ENCODE data around the gene C4BPB.

The C4BPB gene

GRCh38 chr1:207084701-207085180 is 3.9 kb upstream of the C4BPB start:
- Mint-ChIP-seq H3K36me3 (ENCODE audit: low read depth) (no peaks in the 10 kb centered on the region), H3K4me1 (ENCODE audit: low read depth) (peaks cover 32% of the 10 kb centered on the region), H3K9me3 (no peaks in the 10 kb centered on the region), H3K27me3 (ENCODE audit: low read depth) (peaks cover 18% of the 10 kb centered on the region), H3K27ac (peak overlapping the region; percentile 14), H3K4me3 (no peak overlapping the region)

DNA sequence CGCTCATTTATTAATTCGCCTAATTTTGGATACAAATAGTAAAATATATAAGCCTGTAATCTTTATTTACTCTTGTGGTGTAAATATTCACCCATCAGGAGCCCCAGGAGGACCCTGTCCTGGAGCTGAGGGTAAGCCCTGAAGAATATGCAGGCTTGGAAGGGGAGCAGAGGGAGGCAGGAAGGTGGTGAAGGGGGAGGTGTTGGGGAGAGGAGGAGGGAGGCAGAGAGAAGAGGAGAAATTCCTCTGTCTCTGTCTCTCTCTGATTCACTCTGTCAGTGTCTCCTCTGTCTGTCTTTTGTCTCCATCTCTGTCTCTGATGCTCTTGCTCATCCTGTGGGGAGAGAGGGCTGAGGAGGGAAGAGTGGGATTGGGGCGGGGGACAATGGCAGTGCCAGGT is 2.8 kb upstream of the C4BPB start:
- Mint-ChIP-seq H3K9me3 (no peaks in the 10 kb centered on the region), H3K4me1 (ENCODE audit: low read depth) (peaks cover 38% of the 10 kb centered on the region), H3K36me3 (ENCODE audit: low read depth) (no peaks in the 10 kb centered on the region), H3K27ac (no peak overlapping the region), H3K27me3 (ENCODE audit: low read depth) (peaks cover 18% of the 10 kb centered on the region), H3K4me3 (no peak overlapping the region)

DNA sequence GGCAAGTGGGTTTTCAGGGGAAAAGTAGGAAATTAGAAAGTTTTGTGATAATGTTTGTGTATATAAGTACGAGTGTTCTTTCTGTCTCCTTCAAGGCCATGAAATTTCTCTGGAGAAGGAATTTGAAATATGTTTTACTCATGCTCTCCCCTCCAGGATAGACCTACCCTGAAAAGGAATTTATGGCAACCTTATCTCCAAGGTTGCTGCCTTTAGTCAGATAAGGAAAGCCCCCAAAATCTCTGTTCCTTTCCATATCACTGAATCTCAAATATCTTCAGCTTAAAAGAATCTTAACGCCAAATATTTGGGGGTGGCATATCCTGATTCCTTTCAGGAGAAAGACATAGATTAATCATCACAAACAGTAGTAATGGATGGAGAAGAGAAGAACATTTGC is 499 bp upstream of the C4BPB start:
- Mint-ChIP-seq H3K36me3 (ENCODE audit: low read depth) (peaks cover 6% of the 10 kb centered on the region), H3K27ac (no peak overlapping the region), H3K27me3 (ENCODE audit: low read depth) (peaks cover 7% of the 10 kb centered on the region), H3K9me3 (no peaks in the 10 kb centered on the region), H3K4me1 (ENCODE audit: low read depth) (peaks cover 47% of the 10 kb centered on the region), H3K4me3 (no peak overlapping the region)

DNA sequence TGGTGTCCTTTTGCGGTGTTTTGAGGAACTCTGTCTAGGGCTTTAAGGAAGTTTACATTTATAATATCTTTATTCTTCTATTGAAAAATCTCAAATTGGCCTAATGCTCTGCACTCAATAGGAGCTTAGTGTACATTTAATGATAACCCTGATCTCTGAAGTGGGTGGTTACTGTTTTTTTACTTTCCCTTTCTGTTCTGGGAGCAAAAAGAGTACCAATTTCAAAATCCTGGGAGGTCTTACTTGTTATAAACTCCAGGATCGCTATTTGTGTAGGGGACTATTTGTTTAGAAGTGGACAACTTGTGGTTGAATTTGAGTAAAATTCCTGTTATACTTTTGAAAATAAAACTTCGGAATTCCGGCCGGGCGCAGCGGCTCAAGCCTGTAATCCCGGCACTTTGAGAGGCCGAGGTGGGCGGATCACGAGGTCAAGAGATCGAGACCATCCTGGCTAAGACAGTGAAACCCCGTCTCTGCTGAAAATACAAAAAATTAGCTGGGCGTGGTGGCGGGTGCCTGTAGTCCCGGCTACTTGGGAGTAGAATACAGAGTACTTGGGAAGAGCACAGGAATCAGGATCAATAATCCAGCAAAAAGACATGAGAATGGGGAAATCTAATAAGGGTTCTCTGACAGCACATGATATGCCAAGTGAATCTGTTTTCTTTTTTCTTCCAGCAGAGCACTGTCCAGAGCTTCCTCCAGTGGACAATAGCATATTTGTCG is 1.1 kb downstream of the C4BPB start:
- Mint-ChIP-seq H3K27me3 (ENCODE audit: low read depth) (no peaks in the 10 kb centered on the region), H3K9me3 (no peaks in the 10 kb centered on the region), H3K4me3 (peak overlapping the region; percentile 71), H3K27ac (peak overlapping the region; percentile 79), H3K4me1 (ENCODE audit: low read depth) (peaks cover 42% of the 10 kb centered on the region), H3K36me3 (ENCODE audit: low read depth) (peaks cover 6% of the 10 kb centered on the region)

DNA sequence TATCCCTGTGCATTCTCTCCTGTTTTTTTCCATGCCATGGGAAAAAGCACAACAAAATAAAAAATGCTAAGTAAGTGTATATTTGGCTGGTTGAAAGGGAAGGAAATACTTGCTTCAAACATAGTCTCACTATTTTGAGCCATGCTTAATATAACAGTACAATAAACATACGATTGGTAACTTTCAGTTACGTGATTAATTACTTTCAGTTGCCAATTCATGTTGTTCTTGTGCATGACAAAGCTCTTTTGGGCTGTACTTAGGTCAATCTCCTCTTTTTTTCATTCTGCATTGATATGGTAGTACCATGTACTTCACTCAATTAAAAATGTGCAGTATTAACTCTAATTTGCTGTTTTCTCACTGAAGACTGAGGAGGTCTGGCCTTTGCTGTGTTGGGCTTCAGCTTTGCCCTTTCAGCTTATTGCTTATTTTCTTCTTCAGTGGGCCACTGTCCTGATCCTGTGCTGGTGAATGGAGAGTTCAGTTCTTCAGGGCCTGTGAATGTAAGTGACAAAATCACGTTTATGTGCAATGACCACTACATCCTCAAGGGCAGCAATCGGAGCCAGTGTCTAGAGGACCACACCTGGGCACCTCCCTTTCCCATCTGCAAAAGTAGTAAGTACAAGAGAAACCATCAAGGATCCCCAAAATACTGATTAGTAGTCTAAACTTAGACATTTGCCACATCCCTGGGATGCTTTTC is 2.7 kb downstream of the C4BPB start:
- H3K27ac Mint-ChIP-seq: peak overlapping the region; percentile 42

GRCh38 chr1:207093944-207094343 is 5.3 kb downstream of the C4BPB start:
- H3K4me3 Mint-ChIP-seq: no peak overlapping the region
- peaks cover 31% of the 10 kb centered on the region for H3K36me3 Mint-ChIP-seq (ENCODE audit: low read depth)
- H3K27me3 Mint-ChIP-seq (ENCODE audit: low read depth): no peaks in the 10 kb centered on the region

More for the DNA sequence above, 2.7 kb downstream of the C4BPB start:
- H3K9me3 Mint-ChIP-seq: no peaks in the 10 kb centered on the region
- peaks cover 18% of the 10 kb centered on the region for H3K36me3 Mint-ChIP-seq (ENCODE audit: low read depth)
- H3K4me1 Mint-ChIP-seq (ENCODE audit: low read depth): peaks cover 49% of the 10 kb centered on the region
- no peak overlapping the region for H3K4me3 Mint-ChIP-seq
- no peaks in the 10 kb centered on the region for H3K27me3 Mint-ChIP-seq (ENCODE audit: low read depth)

GRCh38 chr1:207097871-207098324 is 9.2 kb downstream of the C4BPB start:
- Mint-ChIP-seq H3K36me3 (ENCODE audit: low read depth) (peaks cover 43% of the 10 kb centered on the region), H3K4me3 (peak overlapping the region; percentile 40), H3K27ac (peak overlapping the region; percentile 84), H3K4me1 (ENCODE audit: low read depth) (peaks cover 37% of the 10 kb centered on the region), H3K9me3 (peaks cover 10% of the 10 kb centered on the region), H3K27me3 (ENCODE audit: low read depth) (peaks cover 11% of the 10 kb centered on the region)

More at GRCh38 chr1:207093944-207094343, 5.3 kb downstream of the C4BPB start:
- H3K27ac Mint-ChIP-seq: no peak overlapping the region
- H3K4me1 Mint-ChIP-seq (ENCODE audit: low read depth): peaks cover 50% of the 10 kb centered on the region
- no peaks in the 10 kb centered on the region for H3K9me3 Mint-ChIP-seq

GRCh38 chr1:207101720-207102119 is 13.1 kb downstream of the C4BPB start:
- peaks cover 17% of the 10 kb centered on the region for H3K4me1 Mint-ChIP-seq (ENCODE audit: low read depth)
- no peak overlapping the region for H3K4me3 Mint-ChIP-seq
- no peak overlapping the region for H3K27ac Mint-ChIP-seq
- peaks cover 16% of the 10 kb centered on the region for H3K27me3 Mint-ChIP-seq (ENCODE audit: low read depth)
- H3K36me3 Mint-ChIP-seq (ENCODE audit: low read depth): peaks cover 27% of the 10 kb centered on the region
- peaks cover 10% of the 10 kb centered on the region for H3K9me3 Mint-ChIP-seq

- Mint-ChIP-seq H3K4me3 (no peak overlapping the region), H3K36me3 (ENCODE audit: low read depth) (peaks cover 26% of the 10 kb centered on the region), H3K9me3 (peaks cover 10% of the 10 kb centered on the region), H3K27me3 (ENCODE audit: low read depth) (peaks cover 16% of the 10 kb centered on the region), H3K4me1 (ENCODE audit: low read depth) (peaks cover 16% of the 10 kb centered on the region), H3K27ac (no peak overlapping the region)
Observed at GRCh38 chr1:207102146-207102545, 13.5 kb downstream of the C4BPB start.

GRCh38 chr1:207102659-207103058 is 14.0 kb downstream of the C4BPB start:
- peaks cover 10% of the 10 kb centered on the region for H3K9me3 Mint-ChIP-seq
- H3K4me3 Mint-ChIP-seq: no peak overlapping the region
- peaks cover 25% of the 10 kb centered on the region for H3K36me3 Mint-ChIP-seq (ENCODE audit: low read depth)
- peaks cover 14% of the 10 kb centered on the region for H3K4me1 Mint-ChIP-seq (ENCODE audit: low read depth)
- H3K27me3 Mint-ChIP-seq (ENCODE audit: low read depth): peaks cover 18% of the 10 kb centered on the region
- H3K27ac Mint-ChIP-seq: no peak overlapping the region

- Mint-ChIP-seq H3K36me3 (ENCODE audit: low read depth) (peaks cover 18% of the 10 kb centered on the region), H3K4me1 (ENCODE audit: low read depth) (peaks cover 8% of the 10 kb centered on the region), H3K9me3 (peaks cover 10% of the 10 kb centered on the region), H3K4me3 (no peak within 1 kb of the TSS), H3K27me3 (ENCODE audit: low read depth) (peaks cover 21% of the 10 kb centered on the region), H3K27ac (no peak within 1 kb of the TSS)
Observed at GRCh38 chr1:207103892-207104373, 15.3 kb downstream of the C4BPB start, which contains the start of gene C4BPA. C4BPA (plus strand) TSS chr1:207104233; CDS start chr1:207113026, 8,793 bp downstream.

DNA sequence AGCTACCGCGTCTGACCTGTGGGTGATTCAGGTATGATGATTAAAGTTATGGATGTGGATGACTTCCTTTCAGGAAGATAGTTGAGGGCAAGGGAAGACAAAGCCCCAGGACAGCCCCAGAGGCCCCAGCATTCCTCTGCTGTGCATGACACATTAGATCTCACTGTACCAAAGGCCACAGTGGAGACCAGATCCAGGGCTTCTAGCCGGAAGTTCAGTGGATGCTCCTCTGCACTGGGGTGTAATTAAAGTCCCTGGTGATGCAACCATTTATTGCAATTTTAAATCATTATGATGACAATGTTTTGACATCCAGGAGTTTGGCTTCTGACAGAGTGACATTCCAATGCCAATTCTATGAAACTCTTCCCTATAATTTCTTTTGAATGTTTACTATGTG is 20.3 kb downstream of the C4BPB start:
- Mint-ChIP-seq H3K27ac (no peak overlapping the region), H3K36me3 (ENCODE audit: low read depth) (peaks cover under 1% of the 10 kb centered on the region), H3K27me3 (ENCODE audit: low read depth) (peaks cover 33% of the 10 kb centered on the region), H3K4me1 (ENCODE audit: low read depth) (no peaks in the 10 kb centered on the region), H3K9me3 (no peaks in the 10 kb centered on the region), H3K4me3 (no peak overlapping the region)

DNA sequence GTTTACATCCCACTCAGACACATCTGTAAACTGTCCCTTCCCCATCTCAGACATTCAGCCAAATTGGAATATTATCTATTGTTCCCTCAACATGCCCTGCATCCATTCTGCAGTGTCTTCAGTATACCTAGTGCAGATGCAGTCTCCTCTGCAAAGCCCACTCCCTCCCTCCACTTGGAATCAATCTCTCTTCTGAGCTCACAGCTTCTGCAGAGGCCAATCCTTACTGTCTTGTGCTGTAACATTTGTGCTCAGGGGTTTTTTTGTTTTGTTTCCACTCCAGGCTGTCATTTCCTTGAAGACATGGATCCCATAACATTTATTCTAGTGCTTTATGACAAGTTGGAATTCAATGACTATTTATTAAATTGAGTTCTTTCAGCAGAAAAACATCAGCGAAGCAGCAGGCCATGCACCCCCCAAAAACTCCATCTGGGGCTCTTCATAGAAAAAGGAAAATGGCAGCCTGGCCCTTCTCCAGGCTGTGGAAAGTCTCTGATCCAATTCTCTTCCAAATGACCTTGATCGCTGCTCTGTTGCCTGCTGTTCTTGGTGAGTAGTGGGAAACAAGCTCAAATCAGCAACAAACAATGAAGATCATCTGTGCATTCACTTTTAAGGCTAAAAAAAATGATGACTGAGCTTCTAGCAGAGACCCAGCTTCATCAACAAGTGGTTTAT is 24.1 kb downstream of the C4BPB start:
- Mint-ChIP-seq H3K27ac (no peak overlapping the region), H3K9me3 (no peaks in the 10 kb centered on the region), H3K4me3 (no peak overlapping the region), H3K27me3 (ENCODE audit: low read depth) (peaks cover 26% of the 10 kb centered on the region), H3K4me1 (ENCODE audit: low read depth) (no peaks in the 10 kb centered on the region), H3K36me3 (ENCODE audit: low read depth) (peaks cover 3% of the 10 kb centered on the region)

DNA sequence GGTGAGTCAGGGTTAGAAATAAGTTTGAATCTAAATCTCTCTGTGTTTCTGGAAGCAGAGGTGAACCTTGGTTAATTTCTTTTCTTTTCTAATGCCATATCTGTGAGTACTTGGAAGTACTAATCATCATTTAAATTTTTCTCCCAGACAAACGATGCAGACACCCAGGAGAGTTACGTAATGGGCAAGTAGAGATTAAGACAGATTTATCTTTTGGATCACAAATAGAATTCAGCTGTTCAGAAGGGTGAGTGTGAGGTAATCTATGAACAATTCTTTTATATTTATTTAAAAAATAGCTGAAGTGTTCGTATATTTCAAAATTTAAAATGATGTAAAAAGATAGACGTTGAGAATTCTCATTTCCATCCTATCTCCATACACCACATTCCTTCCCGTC is 26.6 kb downstream of the C4BPB start:
- peaks cover 18% of the 10 kb centered on the region for H3K27me3 Mint-ChIP-seq (ENCODE audit: low read depth)

More for the DNA sequence above, 26.6 kb downstream of the C4BPB start:
- no peak overlapping the region for H3K4me3 Mint-ChIP-seq
- no peaks in the 10 kb centered on the region for H3K9me3 Mint-ChIP-seq
- no peaks in the 10 kb centered on the region for H3K4me1 Mint-ChIP-seq (ENCODE audit: low read depth)
- peaks cover 3% of the 10 kb centered on the region for H3K36me3 Mint-ChIP-seq (ENCODE audit: low read depth)
- no peak overlapping the region for H3K27ac Mint-ChIP-seq
